GM18861 (cell line): ENCODE results near the gene TMEM132D.
"Not testable (repeated sequence)": the region's sequence is repeated elsewhere in the genome, so short reads cannot be mapped to it uniquely, and the experiment has no call there.

Experiments used
- ATAC-seq: cut with Tn5 transposase; IDR thresholded peaks from one replicate; pipeline ENCODE4 v1.9.1; 2021; ENCODE audit not compliant: unreplicated experiment

TMEM132D gene

DNA sequence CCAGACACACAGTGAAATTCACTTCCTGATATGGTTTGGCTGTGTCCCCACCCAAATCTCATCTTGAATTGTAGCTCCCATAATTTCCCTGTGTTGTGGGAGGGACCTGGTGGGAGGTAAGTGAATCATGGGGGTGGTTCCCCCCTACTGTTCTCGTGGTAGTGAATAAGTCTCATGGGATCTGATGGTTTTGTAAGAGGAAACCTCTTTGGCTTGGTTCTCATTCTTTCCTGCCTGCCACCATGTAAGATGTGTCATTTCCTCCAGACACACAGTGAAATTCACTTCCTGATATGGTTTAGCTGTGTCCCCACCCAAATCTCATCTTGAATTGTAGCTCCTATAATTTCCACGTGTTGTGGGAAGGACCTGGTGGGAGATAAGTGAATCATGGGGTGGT is 354.8 kb downstream of the TMEM132D start:
- not testable (repeated sequence) for ATAC-seq

- ATAC-seq = no peak
These were observed 359.1 kb downstream of the TMEM132D start for GRCh38 chr12:129544716-129545115.

GRCh38 chr12:129540954-129541353 is 362.9 kb downstream of the TMEM132D start:
- ATAC-seq = no peak

DNA sequence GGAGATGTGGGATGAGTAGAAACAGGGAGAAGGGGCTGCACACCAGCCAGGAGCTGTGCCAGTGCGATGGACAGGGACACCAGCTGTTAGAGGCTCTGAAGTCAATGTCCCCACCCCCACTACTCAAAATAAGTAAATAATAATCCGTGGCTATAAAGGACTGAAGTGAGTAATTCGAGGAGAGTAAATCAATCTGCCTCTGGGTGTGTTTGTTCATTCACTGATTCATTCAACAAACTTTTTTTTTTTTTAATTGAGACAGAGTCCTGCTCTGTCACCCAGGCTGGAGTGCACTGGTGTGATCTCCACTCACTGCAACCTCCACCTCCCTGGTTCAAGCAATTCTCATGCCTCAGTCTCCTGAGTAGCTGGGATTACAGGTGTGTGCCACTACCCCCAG is 363.6 kb downstream of the TMEM132D start:
- no peak for ATAC-seq

DNA sequence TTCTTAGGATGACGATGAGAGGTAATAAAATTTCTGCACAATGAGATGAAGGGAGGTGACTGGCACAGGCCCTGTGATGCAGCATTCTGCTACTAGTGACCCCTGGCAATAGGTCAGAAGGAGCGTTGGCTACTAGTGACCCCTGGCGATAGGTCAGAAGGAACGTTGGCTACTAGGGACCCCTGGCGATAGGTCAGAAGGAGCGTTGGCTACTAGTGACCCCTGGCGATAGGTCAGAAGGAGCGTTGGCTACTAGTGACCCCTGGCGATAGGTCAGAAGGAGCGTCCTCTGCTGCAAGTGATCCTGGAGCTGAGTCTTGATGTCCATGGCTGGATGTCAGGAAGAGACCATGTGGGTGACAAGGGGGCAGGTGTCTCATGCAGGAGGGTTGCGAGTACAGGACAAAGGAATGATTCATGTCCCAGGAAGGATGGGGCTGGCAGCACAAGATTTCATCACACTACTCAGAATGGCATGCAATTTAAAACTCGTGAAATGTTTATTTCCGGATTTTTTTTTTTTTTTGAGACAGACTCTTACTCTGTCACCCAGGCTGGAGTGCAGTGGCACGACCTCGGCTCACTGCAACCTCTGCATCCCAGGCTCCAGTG is 365.0 kb downstream of the TMEM132D start:
- ATAC-seq = not testable (repeated sequence)

DNA sequence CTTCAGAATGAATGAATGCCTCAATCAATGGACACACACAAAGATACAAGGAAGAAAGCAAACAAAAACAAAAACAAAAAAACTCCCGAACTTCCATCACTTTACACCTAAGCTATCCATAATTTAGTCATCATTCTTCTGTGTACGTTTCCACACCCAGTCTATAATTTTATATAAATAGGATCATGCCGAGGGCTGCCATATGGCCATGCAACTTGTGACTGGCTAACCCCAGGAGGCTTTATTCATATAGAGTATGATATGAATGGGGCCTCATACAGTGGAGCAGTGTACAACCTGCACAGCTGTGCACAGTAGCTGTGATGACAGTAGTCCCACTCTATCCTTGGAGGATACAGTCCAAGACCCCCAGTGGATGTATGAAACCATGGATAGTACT is 365.7 kb downstream of the TMEM132D start:
- ATAC-seq = no peak

GRCh38 chr12:129534966-129535750 is 368.7 kb downstream of the TMEM132D start:
- ATAC-seq = no peak

- ATAC-seq = no peak
These were observed 370.9 kb downstream of the TMEM132D start for GRCh38 chr12:129532707-129533499.

GRCh38 chr12:129532082-129532481 is 371.7 kb downstream of the TMEM132D start:
- ATAC-seq = no peak

DNA sequence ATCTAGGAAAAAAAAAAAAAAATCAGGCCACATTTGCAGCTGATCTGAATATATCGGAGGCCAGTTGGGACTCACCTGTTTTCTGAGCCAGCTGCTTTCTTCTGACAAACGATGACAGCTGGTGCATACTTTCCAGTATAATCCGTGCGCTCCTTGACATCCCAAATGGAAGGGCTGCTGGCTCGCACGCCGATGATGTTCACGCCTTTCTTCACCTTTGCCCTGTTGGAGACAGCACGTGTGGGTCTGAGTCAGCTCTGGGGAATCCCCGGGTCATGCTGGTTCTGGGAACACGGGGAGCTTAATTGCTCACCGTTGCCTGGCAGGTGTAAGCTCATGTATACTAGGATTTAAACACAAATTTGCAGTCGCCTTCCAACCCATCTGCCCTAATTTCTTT is 372.8 kb downstream of the TMEM132D start:
- ATAC-seq = no peak

DNA sequence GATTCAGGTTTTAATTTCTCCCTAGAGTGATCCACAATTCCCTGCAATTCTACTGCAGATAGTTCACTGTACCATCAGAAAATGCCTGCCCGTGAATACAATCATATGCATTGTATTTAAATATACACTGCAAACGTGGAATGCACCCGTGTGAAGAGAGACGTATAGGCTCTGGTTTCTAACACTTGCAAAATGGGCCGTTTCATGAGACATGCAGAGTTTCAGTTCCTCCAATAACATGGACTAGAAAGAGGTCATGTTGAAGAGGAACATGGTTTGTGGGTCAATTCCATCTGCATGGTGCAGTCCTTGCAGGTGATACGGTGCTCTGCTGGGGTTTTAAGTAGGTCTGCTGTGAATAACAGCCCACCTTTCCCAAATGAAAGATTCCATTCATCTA is 373.3 kb downstream of the TMEM132D start:
- no peak for ATAC-seq

DNA sequence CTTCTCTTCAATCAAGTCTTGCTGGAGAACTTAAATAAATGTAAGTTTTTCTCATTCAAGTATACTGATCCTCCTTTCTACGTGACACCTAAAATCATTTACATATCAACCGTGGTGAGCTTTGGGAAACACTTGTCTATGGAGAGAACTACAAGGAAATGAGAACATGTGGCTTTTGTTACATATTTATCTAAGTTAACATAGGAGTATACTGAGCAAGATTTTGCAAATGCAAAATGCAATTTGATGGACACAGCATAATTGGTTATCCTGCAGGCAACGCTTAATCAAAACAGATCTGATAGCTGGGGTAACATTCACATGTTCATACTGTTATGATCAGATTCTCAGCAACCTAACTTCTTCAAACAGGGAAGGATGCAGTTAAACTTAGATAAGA is 376.3 kb downstream of the TMEM132D start:
- ATAC-seq = no peak

DNA sequence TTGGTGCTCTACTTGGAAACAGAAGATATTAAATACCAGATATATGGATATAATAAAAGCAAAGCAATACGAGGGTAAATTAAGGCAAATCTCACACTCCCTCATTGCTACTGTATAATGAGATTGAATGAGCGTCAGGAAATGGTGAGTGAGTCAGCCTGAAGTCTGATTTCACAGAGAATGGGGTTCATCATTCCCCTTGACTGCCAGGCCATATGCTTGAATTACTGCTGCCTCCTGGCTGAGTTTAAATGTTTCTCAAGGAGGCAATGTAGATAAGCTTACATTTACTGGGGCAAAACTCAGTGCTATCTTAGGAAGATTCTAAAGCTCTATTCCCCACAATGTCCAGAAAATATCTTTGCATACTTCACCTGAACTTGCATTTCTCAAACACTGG is 380.2 kb downstream of the TMEM132D start:
- no peak for ATAC-seq

GRCh38 chr12:129520739-129521138 is 383.1 kb downstream of the TMEM132D start:
- no peak for ATAC-seq

GRCh38 chr12:129503802-129504201 is 400.0 kb downstream of the TMEM132D start:
- ATAC-seq = no peak

- ATAC-seq = no peak
These were observed 407.6 kb downstream of the TMEM132D start for GRCh38 chr12:129496226-129496625.

DNA sequence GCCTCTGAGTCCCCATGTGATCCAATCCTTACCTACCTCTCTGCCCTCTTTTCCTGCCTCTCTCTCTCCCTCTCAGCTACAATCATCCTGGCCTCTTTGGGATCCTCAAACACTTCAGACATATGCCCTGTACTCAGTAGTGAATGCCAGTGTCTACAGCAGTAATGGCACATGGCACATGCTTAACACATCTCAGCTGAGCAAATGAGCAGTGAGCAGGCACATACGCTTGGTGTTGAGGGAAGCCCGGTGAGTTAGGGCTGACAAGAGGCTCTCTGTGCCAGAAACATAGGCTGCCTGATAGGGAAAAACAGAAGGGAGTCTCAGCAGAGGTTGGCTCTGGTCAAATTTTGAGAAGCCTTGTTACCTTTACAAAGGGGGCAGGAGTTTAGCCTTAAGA is 409.1 kb downstream of the TMEM132D start:
- no peak for ATAC-seq

GRCh38 chr12:129494260-129494659 is 409.6 kb downstream of the TMEM132D start:
- no peak for ATAC-seq

- no peak for ATAC-seq
These were observed 414.6 kb downstream of the TMEM132D start for GRCh38 chr12:129489100-129489676.

- ATAC-seq = no peak
These were observed 416.9 kb downstream of the TMEM132D start for GRCh38 chr12:129486931-129487330.

DNA sequence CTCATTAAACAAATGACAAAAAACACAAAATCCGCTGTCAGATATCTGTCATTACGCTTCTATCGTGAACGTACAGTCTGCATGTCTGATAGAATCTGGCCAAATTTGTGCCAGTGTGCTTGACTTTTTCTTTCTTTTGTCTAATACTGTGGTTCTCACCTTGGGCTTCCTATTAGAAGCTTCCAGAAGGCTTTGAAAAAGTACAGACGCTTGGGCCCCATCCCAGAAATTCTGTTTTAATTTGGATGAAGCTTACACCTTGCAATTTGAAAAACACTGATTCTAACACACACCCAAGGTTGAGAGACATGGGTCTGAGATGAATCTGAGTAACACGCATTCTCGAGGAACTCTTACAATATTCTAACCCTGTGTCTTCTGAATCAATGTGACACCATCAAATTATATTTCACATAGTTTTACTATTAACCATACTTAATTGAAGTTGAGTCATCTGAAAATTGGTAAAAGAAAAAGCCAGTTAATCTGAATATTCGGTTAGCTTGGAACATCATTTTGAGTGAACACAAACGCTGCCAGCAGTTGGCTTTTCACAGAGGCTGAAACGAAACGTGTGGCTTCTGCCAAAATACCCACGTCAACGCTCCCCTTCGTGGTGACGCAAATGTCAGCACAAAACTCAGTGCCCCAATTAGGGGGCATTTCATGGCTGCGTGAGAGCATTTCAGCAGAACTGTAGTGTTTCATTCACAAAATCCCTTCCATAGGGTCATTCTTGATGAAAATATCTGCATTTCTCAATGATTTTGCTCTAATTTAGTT is 420.5 kb downstream of the TMEM132D start:
- ATAC-seq = no peak
